ENCODE measurements around the gene LRP11. TPM values are rescaled to one million over a fixed set of nuclear protein-coding genes. Genes with fewer than 3 reads are reported as not detected.

LRP11 gene
- total and polyA plus RNA-seq, 9 of the 15 experiments (the other 6 are each of a cell fraction or from before 2014, with no cell fraction given), result 0.51 to 3.5 (median 2.4) TPM

DNA sequence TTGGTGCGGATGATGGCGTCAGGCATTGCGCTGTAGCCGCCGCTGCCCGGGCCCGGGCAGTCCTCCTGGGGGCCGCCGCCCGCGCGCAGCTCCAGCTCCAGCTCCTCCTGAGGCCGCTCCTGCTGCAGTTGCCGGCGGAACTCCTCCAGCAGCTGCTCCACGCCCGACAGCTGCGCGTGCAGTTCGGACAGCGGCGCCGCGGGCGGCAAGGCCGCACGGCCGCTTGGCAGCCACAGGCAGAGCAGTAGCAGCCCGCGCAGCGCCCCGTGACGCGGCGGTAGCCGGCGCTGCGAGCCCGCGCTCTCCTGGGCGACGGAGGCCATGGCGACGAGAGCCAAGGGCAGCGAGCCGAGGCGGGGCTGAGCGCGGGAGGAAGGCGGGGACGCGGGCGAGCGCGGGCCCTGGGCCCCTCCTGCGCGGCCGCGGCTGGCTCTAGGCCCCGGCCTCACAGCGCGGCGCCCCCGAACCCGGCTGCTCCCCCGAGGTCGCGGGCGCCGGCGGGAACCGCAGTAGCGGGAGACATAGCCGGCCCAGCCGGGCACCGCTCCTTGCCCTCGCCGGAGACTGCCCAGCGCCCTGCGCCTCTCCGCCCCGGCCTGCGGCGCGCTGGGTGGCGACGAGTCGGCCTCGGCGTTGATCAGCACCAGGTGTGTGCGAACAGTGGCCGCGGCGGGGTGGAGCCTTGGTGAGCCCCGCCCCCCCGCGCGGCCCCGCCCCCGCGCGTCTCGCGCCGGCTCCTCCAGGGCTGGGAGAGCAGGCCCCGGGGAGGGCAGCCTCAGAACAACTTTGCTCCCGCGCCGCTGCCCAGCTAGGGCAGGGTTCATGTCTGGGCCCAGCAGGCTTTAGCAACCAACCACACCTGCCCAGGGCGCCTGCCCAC is at the start of gene LRP11 (continued):
- TF ChIP-seq RB1 (IDR thresholded peaks at IDR 0.05; ENCODE audit: low read depth), result peak; percentile 73
- TF ChIP-seq, protein P1, sequence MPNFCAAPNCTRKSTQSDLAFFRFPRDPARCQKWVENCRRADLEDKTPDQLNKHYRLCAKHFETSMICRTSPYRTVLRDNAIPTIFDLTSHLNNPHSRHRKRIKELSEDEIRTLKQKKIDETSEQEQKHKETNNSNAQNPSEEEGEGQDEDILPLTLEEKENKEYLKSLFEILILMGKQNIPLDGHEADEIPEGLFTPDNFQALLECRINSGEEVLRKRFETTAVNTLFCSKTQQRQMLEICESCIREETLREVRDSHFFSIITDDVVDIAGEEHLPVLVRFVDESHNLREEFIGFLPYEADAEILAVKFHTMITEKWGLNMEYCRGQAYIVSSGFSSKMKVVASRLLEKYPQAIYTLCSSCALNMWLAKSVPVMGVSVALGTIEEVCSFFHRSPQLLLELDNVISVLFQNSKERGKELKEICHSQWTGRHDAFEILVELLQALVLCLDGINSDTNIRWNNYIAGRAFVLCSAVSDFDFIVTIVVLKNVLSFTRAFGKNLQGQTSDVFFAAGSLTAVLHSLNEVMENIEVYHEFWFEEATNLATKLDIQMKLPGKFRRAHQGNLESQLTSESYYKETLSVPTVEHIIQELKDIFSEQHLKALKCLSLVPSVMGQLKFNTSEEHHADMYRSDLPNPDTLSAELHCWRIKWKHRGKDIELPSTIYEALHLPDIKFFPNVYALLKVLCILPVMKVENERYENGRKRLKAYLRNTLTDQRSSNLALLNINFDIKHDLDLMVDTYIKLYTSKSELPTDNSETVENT (CRISPR knock-in tag; IDR thresholded peaks at IDR 0.05), result peak; percentile 73
- peak; percentile 37 to 76; a peak in 2 of 4 replicates for TF ChIP-seq NONO (IDR thresholded peaks at IDR 0.05; ENCODE audit: low read depth in 2 of 2, low read length in 1 of 2)
- TF ChIP-seq ZNF695 (CRISPR knock-in tag; IDR thresholded peaks at IDR 0.05), result 0 out of 2 replicates have a peak, but pooled peaks have one; percentile 77
- peak in 1 of 2 experiments; percentile 60; a peak in 1 of 4 replicates for TF ChIP-seq TEAD1 (CRISPR knock-in tag; IDR thresholded peaks at IDR 0.05)
- no peak for TF ChIP-seq TARDBP (IDR thresholded peaks at IDR 0.05)
- peak; percentile 32; the same call in 1 of the 2 replicates for TF ChIP-seq SMAD4 (CRISPR knock-in tag; conservative IDR thresholded peaks at IDR 0.05)
- peak; percentile 64; the same call in 1 of the 2 replicates for TF ChIP-seq ATF7 (IDR thresholded peaks at IDR 0.05)
- TF ChIP-seq GMEB1 (CRISPR knock-in tag; IDR thresholded peaks at IDR 0.05), result 0 out of 2 replicates have a peak, but pooled peaks have one; percentile 46
- 0 out of 2 replicates have a peak, but pooled peaks have one; percentile 46 for TF ChIP-seq CAMTA2 (CRISPR knock-in tag; conservative IDR thresholded peaks at IDR 0.05)
- TF ChIP-seq ATF2 (CRISPR knock-in tag; IDR thresholded peaks at IDR 0.05), result no peak
- TF ChIP-seq ETS2 (tag; IDR thresholded peaks at IDR 0.05; ENCODE audit: borderline replicate concordance, poor library complexity, severe bottlenecking), result peak; percentile 27
- peak; percentile 36; the same call in 1 of the 2 replicates for TF ChIP-seq POLR2A (conservative IDR thresholded peaks at IDR 0.05)
- TF ChIP-seq NR3C1 (CRISPR knock-in tag; IDR thresholded peaks at IDR 0.05), result 0 out of 2 replicates have a peak, but pooled peaks have one; percentile 17
- TF ChIP-seq EGR1 (conservative IDR thresholded peaks at IDR 0.05), result peak; percentile 47
- peak; percentile 31; the same call in 1 of the 2 replicates for TF ChIP-seq HDAC8 (tag; IDR thresholded peaks at IDR 0.05)
- TF ChIP-seq ZNF592 (IDR thresholded peaks at IDR 0.05), result 0 out of 2 replicates have a peak, but pooled peaks have one; percentile 39
